HG03108 (cell line): Measurements from ENCODE around the gene PDE4B.
"Not testable (repeated sequence)": the region's sequence is repeated elsewhere in the genome, so short reads cannot be mapped to it uniquely, and the experiment has no call there.

Experiments used
- ATAC-seq: cut with Tn5 transposase; IDR thresholded peaks from one replicate; pipeline ENCODE4 v1.9.1; 2021; ENCODE audit warnings: moderate library complexity; ENCODE audit not compliant: unreplicated experiment

Gene PDE4B

DNA sequence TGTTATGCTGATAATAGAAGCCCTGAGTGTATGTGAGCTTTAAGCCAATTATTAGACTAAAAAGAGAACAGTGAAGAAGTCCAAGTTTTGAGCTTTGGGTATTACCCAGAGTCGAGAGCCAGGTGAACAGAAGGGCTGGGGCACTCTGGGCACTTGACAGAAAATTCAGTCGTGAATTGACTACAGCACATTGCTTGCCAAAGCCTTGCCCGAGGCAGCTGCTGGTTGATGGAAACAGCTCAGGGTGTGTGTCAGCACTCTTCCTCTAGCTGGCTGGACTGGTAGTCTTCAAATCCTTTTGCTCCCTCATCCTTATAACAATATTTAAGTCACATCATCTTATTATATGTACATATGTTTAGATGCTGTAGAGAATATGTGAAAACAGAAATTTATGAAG, 21.3 kb downstream of the PDE4B start:
- ATAC-seq, result no peak

DNA sequence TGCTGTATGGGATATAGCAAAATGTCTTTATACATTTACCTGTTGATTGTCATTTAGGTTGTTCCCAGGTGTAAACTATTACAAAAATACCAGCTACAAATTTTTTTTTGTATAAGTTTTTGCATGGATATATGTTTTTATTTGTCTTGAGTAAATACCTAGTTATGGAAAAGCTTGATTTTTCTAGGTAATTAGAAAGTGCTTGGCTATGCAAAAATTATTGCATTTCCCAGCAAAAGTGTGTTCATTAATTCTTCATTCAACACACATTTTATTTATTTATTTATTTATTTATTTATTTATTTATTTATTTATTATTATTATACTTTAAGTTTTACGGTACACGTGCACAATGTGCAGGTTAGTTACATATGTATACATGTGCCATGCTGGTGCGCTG, 22.1 kb downstream of the PDE4B start:
- no peak for ATAC-seq

GRCh38 chr1:65817891-65818290, 25.2 kb downstream of the PDE4B start:
- no peak for ATAC-seq

DNA sequence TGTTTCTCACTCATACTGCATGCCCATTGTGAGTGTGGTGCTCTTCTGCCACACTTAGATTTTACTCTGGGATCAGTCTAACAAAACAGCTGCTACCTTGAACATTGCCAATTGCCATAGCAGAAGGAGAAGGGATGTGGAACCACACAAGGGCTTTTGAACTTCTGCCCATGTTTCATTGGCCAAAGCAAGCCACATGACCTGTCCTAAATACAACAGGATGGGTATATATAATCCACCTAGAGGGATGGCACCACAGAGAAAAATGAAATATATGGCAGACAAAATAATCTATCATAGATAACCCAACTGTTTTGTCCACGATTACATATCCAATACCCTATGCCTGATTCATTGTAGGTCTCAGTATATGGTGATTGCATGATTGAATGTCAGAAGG, 26.3 kb downstream of the PDE4B start:
- no peak for ATAC-seq

GRCh38 chr1:65820983-65821382, 28.3 kb downstream of the PDE4B start:
- no peak for ATAC-seq

DNA sequence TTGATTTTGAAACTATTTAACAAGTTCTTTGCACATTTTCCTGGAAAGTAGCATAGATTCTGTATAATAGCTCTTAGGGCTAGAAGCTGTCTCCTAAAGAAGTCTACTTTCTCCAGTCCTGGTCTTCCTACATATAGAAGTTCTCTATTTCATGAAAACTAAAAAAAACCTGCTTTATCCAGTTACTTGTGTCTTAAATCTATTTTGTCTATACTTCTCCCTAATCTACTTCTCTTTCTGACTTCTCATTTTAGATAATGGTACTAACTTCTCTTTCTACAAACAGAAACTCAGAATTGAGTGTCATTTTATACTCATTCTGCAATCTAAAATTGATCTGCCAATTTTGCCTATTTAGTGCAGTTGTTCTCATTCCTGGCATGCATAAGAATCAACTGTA, 28.7 kb downstream of the PDE4B start:
- no peak for ATAC-seq

DNA sequence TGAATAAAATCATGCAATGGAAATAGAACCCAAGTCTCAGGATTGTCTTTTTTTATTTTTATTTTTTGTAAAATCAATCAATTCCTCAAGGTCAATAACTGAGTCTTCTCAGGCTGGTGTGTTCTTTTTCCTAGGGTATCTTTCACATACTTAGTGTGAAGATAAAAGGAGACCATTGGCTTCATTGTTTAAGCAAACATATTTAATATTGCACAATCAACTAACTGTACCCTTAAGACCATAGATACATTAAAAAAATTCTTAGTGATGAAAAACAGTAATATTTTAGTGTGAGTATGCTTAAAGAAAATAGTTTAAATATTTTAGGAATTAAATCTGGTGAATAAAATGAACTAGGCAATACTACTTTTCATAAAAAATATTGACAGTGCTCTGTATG, 31.4 kb downstream of the PDE4B start:
- no peak for ATAC-seq

DNA sequence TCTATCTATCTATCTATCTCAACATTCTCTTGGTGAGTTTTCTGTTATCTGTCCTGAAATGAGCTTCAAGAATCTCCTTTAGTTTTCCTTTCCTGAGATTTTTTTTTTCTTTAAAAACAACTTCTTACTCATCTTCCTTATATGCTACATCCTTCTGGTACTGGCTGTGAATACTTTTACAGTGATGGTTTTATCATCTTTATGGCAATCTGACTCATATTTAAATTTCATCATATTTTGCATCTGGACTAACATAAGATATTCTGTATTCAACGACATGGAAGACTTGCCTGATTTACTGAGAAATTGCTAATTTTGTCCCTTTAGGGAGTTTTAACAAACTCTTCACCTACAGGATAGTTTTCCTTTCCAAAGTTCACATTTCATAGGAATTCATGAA, 33.0 kb downstream of the PDE4B start:
- no peak for ATAC-seq

- ATAC-seq, result no peak
Observed at GRCh38 chr1:65826782-65827181, 34.1 kb downstream of the PDE4B start.

DNA sequence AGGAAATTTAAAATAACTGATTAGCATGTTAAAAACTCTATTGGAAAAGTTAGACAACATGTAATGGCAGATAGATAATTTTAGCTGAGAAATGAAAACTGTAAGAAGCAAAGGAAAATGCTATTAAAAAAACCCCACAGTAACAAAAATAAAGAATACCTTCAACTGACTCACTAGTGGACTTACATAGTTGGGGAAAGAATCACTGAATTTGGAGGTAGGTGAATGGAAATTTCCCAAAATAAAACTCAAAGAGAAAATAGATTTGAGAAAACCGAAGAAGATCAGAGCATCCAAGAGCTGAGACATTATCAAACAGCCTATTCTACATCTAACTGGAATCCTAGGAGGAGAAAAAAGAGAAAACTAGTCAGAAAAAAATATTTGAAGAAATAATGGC, 34.7 kb downstream of the PDE4B start:
- ATAC-seq, result no peak

GRCh38 chr1:65830306-65830705, 37.6 kb downstream of the PDE4B start:
- no peak for ATAC-seq

- ATAC-seq, result no peak
Observed at GRCh38 chr1:65832296-65832695, 39.6 kb downstream of the PDE4B start.

DNA sequence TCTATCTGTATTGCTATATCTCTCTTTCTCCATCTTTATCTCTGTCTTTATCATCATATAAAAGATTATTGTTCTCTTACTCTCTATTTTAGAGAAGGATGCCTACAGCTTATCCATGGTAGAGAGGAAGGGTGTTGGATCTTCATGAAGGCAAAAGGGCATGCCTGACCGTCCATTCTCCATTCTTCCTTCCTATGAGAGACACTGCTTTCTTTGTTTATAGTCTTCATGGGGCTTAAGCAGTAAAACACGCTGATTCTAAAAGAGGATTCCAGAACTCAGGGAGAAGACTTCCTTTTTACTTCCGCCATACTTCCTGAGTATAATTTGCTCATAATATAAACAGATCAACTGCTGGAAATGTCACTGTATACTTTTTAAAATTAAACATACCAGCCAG, 44.0 kb downstream of the PDE4B start:
- no peak for ATAC-seq

GRCh38 chr1:65840683-65841082, 48.0 kb downstream of the PDE4B start:
- no peak for ATAC-seq

DNA sequence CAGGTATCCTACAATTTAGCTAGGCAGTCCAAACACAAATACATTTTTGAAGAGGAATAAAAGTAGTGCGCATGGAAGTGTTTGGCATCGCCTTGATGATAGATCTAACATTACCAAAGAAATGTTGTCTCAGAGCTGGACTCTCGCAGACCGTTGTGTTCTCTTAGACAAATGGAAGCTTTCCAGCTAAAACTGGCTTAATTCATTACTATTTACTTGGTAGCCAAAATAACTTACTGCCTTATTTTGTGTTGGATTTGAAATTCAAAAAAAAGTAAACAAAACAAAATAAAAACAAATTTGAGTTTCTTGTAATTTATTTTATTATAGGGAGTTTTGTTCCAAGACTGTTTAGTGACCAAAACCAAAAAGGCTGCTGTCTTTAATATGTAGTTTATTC, 51.6 kb downstream of the PDE4B start:
- ATAC-seq, result no peak

GRCh38 chr1:65844821-65845534, 52.3 kb downstream of the PDE4B start:
- no peak for ATAC-seq

DNA sequence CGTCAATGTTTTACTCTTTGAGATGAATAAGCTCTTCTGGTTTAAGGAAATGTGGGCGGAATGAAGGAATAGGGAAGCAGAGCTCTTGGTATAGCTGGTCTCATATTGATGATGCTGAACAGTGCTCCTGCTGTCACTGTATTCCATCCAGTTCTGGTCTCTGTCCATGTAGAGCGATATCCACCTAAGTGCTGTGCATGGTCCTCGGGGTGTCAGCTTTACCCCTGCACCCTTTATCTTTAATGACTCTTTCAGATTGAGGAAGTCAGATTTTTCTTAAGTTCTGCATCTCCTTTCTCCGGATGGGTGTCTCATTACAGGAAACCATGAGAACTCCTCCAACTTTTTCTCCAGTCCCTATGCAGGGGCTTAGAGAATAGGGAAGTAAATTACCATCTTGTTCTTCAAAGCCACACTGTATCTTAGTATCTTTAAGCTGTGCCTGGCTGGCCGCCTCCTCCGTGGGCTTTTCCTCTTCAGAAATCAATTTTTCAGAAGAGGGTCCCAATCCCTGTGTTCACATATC, 52.9 kb downstream of the PDE4B start:
- ATAC-seq, result no peak

DNA sequence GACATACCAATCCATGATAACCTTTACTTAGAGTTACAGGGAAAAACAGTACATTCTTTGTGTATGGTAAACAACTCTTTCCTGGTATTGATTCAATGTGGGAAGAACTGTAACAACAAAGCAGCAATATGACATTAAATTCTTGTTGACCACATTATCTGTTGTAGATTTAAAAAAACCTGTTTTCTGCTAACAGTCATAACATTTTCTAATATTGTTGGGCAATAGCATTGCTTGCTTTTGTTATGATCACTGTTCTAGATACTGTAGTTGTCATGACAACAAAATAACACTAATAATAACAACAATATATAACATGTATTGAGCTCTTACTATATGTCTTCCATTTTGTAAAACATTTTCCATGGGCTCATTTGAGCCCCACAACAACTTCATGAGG, 54.2 kb downstream of the PDE4B start:
- ATAC-seq, result no peak

DNA sequence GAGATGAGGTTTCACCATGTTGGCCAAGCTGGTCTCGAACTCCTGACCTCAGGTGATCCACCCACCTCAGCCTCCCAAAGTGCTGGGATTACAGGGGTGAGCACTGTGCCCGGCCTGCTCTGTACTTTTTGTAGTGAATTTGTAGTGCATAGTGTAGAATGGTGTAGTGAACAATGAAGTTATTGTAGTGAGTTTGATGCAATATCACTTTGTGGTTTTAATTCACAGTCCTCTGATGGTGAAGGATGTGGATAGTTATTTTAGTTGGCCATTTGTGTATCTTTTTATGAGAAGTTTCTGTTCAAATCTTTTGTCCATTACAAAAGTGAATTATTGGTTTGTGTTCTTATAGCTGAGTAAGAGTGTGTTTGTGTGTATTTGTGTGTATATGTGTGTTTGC, 57.6 kb downstream of the PDE4B start:
- ATAC-seq, result no peak

GRCh38 chr1:65856591-65856990, 63.9 kb downstream of the PDE4B start:
- ATAC-seq, result not testable (repeated sequence)

- no peak for ATAC-seq
Observed at GRCh38 chr1:65866439-65866838, 73.7 kb downstream of the PDE4B start.

GRCh38 chr1:65872301-65872700, 79.6 kb downstream of the PDE4B start:
- ATAC-seq, result no peak

DNA sequence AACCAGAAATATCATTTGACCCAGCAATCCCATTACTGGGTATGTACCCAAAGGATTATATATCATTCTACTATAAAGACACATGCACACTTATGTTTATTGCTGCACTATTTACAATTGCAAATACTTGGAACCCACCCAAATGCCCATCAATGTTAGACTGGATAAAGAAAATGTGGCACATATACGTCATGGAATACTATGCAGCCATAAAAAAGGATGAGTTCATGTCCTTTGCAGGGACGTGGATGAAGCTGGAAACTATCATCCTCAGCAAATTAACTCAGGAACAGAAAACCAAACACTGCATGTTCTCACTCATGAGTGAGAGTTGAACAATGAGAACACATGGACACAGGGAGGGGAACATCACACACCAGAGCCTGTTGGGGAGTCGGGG, 85.6 kb downstream of the PDE4B start:
- ATAC-seq, result not testable (repeated sequence)
